Suppressor macrophage (primary cell): ENCODE results near the gene TXNDC5.

Experiments
- DNase-seq, 4 experiments: peaks; one replicate each; pipeline ENCODE4 v3.0.0-alpha.2; 2020 to 2022

The TXNDC5 gene

DNA sequence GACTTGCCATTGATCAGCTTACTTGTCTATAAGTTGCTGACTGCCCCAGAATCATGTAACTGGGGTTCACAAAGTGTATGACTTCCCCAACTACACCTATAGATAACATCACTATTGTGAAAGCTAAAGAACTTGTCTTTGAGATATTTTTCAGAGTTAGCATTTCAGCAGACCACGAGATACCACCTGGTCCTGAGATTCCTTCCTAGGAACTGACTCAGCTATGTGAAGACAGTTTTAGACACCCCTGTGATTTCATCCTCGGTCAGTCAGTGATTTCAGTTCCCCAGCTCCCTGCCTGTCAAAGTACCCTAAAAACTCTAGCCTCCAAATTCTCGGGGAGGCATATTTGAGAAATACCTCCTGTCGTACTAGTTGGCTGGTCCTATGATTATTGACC lies 62.4 kb downstream of the TXNDC5 start:
- DNase-seq, result no peak

DNA sequence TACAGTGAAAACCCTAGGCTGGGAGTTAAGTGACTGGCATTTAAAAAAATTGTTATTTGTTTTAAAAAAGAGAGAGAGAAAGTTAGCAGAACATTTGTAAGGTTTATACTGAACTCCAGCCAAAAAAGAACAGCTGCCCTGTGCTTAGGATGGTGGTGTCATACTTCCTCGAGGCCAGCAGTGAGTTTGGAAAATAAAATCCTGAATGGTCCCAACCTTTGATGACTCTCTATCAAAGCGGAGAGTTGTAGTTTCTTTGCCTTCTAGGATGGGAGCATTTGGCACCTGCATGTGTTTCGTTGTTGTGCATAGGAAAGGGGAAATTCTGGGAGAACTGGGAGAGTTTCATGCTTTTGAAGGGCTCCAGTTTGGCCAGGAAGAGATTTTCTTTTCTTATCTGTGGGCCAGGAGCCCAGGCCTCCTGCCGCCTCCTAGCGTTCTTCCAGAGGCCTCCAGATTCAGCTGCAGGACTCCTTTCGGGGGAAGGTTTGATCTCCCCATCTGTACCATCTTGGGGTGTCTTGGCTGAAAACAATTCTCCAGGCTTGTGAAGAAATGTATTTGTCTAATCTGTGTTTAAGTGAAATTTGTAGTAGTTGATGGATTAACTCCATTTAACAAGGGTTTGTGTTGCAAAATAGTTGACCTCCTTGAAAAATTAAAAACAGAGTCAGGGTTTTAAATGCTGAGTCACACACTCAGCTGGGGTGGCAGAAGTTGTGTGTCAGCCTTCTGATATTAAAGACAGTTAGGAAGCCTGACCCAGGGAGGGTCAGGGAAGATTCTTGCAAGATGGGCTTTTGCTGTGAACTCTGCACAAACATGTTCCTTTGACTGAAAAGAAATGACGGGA lies 63.4 kb downstream of the TXNDC5 start:
- no peak for DNase-seq

GRCh38 chr6:7841781-7842468 lies 68.7 kb downstream of the TXNDC5 start:
- DNase-seq, result no peak

DNA sequence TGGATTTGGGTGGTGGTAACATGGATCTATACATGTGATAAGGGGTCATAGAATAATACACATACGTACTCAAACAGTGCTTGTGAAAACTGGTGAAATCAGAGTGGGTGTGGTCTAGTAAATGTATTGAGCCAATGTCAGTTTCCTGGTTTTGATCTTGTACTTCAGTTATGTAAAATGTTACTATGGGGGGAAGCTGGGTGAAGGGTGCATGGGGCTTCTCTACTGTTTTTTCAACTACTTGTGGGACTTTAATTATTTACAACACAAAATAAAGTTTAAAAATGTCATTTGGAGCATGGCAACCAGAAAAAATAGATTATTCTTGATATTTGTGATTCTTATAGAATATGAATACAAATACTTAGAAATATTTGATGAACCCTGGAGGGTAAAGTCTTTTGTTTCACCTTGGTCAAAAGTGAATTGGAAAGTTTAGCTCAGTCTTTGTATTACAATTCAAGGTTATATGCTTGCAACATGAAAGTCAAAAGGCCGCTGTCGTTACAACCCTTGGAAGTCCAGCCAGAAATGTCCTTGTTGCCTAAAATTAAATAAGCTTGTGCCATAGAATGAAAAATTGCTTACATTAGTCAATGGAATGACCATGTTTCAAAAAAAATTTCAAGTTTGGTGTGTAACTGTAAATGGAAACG lies 74.1 kb downstream of the TXNDC5 start:
- no peak for DNase-seq

DNA sequence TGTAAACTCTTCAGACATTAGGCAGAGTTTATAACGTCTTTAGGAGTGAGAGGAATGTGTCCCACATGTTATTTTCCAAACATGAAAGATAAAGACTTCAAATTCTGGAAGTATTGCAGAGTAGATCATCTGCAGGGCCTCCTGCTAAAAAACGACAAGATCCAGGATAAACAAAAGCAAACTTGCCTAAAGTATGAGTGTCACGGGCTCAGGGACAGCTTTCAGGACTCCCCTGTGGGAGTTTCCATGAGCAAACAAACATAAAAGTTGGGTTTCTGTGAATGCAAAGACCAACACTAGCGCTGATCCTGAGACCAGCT lies 76.9 kb downstream of the TXNDC5 start:
- DNase-seq, result no peak

- DNase-seq, result no peak
Observed at GRCh38 chr6:7832904-7833750, 77.5 kb downstream of the TXNDC5 start.
